H9 (cell line): ENCODE data around the gene LCNL1. TPM values are rescaled to one million over a fixed set of nuclear protein-coding genes. Genes with fewer than 3 reads are reported as not detected.

Experiments
- DNase-seq: peaks from one replicate; pipeline ENCODE4 v3.0.0-alpha.2; 2017
- H2AFZ ChIP-seq: one replicate; pipeline ENCODE4 v1.6.1; 2013; ENCODE audit warnings: mild to moderate bottlenecking, low read length, control low read depth, moderate library complexity
- H2AK5ac ChIP-seq: 2 replicates; pipeline ENCODE4 v1.6.1; 2013; ENCODE audit warnings: low read length, control low read depth, mixed read lengths; ENCODE audit not compliant: insufficient read length
- H2BK120ac ChIP-seq: one replicate; pipeline ENCODE4 v1.6.1; 2013; ENCODE audit warnings: low read depth, mild to moderate bottlenecking, low read length, control low read depth, inconsistent platforms; ENCODE audit not compliant: poor library complexity, severe bottlenecking
- H2BK12ac ChIP-seq: 2 replicates; pipeline ENCODE4 v1.6.1; 2013; ENCODE audit warnings: low read length, control low read depth, mixed read lengths, low read depth; ENCODE audit not compliant: insufficient read length
- H2BK15ac ChIP-seq: 2 replicates; pipeline ENCODE4 v1.6.1; 2013; ENCODE audit warnings: low read depth, low read length, control low read depth
- H2BK20ac ChIP-seq: one replicate; pipeline ENCODE4 v1.6.1; 2013; ENCODE audit warnings: low read depth, mild to moderate bottlenecking, low read length, control low read depth, inconsistent platforms; ENCODE audit not compliant: poor library complexity, severe bottlenecking
- H2BK5ac ChIP-seq: 2 replicates; pipeline ENCODE4 v1.6.1; 2013; ENCODE audit warnings: low read length, control low read depth, mixed read lengths; ENCODE audit not compliant: insufficient read length
- H3K14ac ChIP-seq: 2 replicates; pipeline ENCODE4 v1.6.1; 2013; ENCODE audit warnings: low read length, control low read depth; ENCODE audit not compliant: insufficient read depth
- H3K18ac ChIP-seq: 2 replicates; pipeline ENCODE4 v1.6.1; 2013; ENCODE audit warnings: low read depth, mild to moderate bottlenecking, mixed read lengths, low read length, control low read depth; ENCODE audit not compliant: insufficient read length
- H3K23ac ChIP-seq: 2 replicates; pipeline ENCODE4 v1.6.1; 2013; ENCODE audit warnings: low read length, control low read depth, mixed read lengths, low read depth; ENCODE audit not compliant: insufficient read length
- H3K23me2 ChIP-seq: 2 replicates; pipeline ENCODE4 v1.6.1; 2013; ENCODE audit warnings: low read depth, mild to moderate bottlenecking, mixed read lengths, low read length, control low read depth; ENCODE audit not compliant: insufficient read length, poor library complexity, severe bottlenecking
- H3K27ac ChIP-seq: 2 replicates; pipeline ENCODE4 v1.5.1; 2013; ENCODE audit warnings: low read length, control low read depth, mixed read lengths, low read depth; ENCODE audit not compliant: insufficient read length
- H3K27me3 ChIP-seq: 2 replicates; pipeline ENCODE4 v1.6.1; 2013; ENCODE audit warnings: low read length, control low read depth, inconsistent platforms; ENCODE audit not compliant: insufficient read depth
- H3K4ac ChIP-seq: 2 replicates; pipeline ENCODE4 v1.6.1; 2013; ENCODE audit warnings: low read depth, mild to moderate bottlenecking, control low read depth, inconsistent platforms, low read length, moderate library complexity
- H3K4me1 ChIP-seq: 2 replicates; pipeline ENCODE4 v1.6.1; 2013; ENCODE audit warnings: low read length, control low read depth, inconsistent platforms; ENCODE audit not compliant: insufficient read depth
- H3K4me2 ChIP-seq: 2 replicates; pipeline ENCODE4 v1.6.1; 2013; ENCODE audit warnings: low read length, control low read depth, mixed read lengths; ENCODE audit not compliant: insufficient read length, insufficient read depth
- H3K56ac ChIP-seq: 2 replicates; pipeline ENCODE4 v1.6.1; 2013; ENCODE audit warnings: low read depth, mild to moderate bottlenecking, mixed read lengths, low read length, control low read depth; ENCODE audit not compliant: insufficient read length
- H3K79me1 ChIP-seq: 2 replicates; pipeline ENCODE4 v1.6.1; 2013; ENCODE audit warnings: low read depth, mild to moderate bottlenecking, moderate library complexity, low read length, control low read depth, inconsistent platforms; ENCODE audit not compliant: insufficient read depth, poor library complexity, severe bottlenecking
- H3K79me2 ChIP-seq: 2 replicates; pipeline ENCODE4 v1.6.1; 2013; ENCODE audit warnings: low read length, control low read depth, inconsistent platforms; ENCODE audit not compliant: insufficient read depth
- H3K9ac ChIP-seq: 2 replicates; pipeline ENCODE4 v1.6.1; 2013; ENCODE audit warnings: low read length, control low read depth, mixed read lengths; ENCODE audit not compliant: insufficient read length; ENCODE audit errors: extremely low read depth
- H3K9me3 ChIP-seq: one replicate; pipeline ENCODE4 v1.6.1; 2013; ENCODE audit warnings: low read depth, low read length, inconsistent platforms; ENCODE audit not compliant: control insufficient read depth
- H3T11ph ChIP-seq: one replicate; pipeline ENCODE4 v1.6.1; 2013; ENCODE audit warnings: mild to moderate bottlenecking, low read length, control low read depth, inconsistent platforms
- H4K20me1 ChIP-seq: one replicate; pipeline ENCODE4 v1.6.1; 2013; ENCODE audit not compliant: control insufficient read depth, insufficient read length, insufficient read depth
- H4K5ac ChIP-seq: 2 replicates; pipeline ENCODE4 v1.6.1; 2013; ENCODE audit warnings: low read depth, mild to moderate bottlenecking, mixed read lengths, low read length, control low read depth; ENCODE audit not compliant: insufficient read length
- H4K8ac ChIP-seq: replicated peaks from 2 replicates; pipeline ENCODE4 v1.6.1; 2013; ENCODE audit warnings: low read length, control low read depth, mixed read lengths, low read depth; ENCODE audit not compliant: insufficient read length
- H4K91ac ChIP-seq: 2 replicates; pipeline ENCODE4 v1.6.1; 2013; ENCODE audit warnings: low read depth, mild to moderate bottlenecking, moderate library complexity, mixed read lengths, low read length, control low read depth; ENCODE audit not compliant: insufficient read length
- H3K27ac Mint-ChIP-seq, 3 experiments: 2 replicates in 2 of 3; 3 replicates in 1 of 3; pipeline ENCODE4 v1.8.0; 2020 to 2021; ENCODE audit warnings: mixed read lengths in 3 of 3, mild to moderate bottlenecking in 1 of 3, moderate library complexity in 1 of 3
- H3K27me3 Mint-ChIP-seq: 2 replicates; pipeline ENCODE4 v1.8.0; 2021; ENCODE audit warnings: low read depth, mild to moderate bottlenecking, moderate library complexity, mixed read lengths
- H3K36me3 Mint-ChIP-seq, 3 experiments: 2 replicates in 2 of 3; 3 replicates in 1 of 3; pipeline ENCODE4 v1.8.0; 2020 to 2021; ENCODE audit warnings: low read depth in 3 of 3, mixed read lengths in 3 of 3; ENCODE audit not compliant: insufficient read depth in 1 of 3
- H3K4me1 Mint-ChIP-seq, 2 experiments: 2 replicates each; pipeline ENCODE4 v1.8.0; 2020; ENCODE audit warnings: mixed read lengths in 2 of 2
- H3K4me3 Mint-ChIP-seq, 2 experiments: 2 replicates in 1 of 2; 3 replicates in 1 of 2; pipeline ENCODE4 v1.8.0; 2020 to 2021; ENCODE audit warnings: mild to moderate bottlenecking in 2 of 2, mixed read lengths in 2 of 2, moderate library complexity in 1 of 2
- H3K9me3 Mint-ChIP-seq, 2 experiments: 2 replicates in 1 of 2; 3 replicates in 1 of 2; pipeline ENCODE4 v1.8.0; 2020; ENCODE audit warnings: mild to moderate bottlenecking in 2 of 2, mixed read lengths in 2 of 2, moderate library complexity in 1 of 2
- WGBS: extraction: QIAGEN DNeasy Blood & Tissue Kit; methylation state at CpG from one replicate; pipeline ENCODE4 v1.1.7; 2013; ENCODE audit warnings: missing lambda C conversion rate, low lambda C conversion rate, mixed read lengths; ENCODE audit not compliant: insufficient read length; ENCODE audit errors: extremely low coverage; 5-methylcytosine and 5-hydroxymethylcytosine counted together
- total RNA-seq: library from RNA; stranded (reverse); gene quantifications from 2 replicates; pipeline ENCODE4 v1.2.1, GENCODE V29; 2021
- TF ChIP-seq, protein P1 (sequence below): fragments of 200-600 bp; sonication (generic); conservative IDR thresholded peaks from 3 replicates; pipeline ENCODE4 v1.8.0; 2021; ENCODE audit warnings: antibody characterized with exemption, mild to moderate bottlenecking

Gene LCNL1
- total RNA-seq, 1 experiment from 2014 or later: 0.20 TPM

GRCh38 chr9:137013571-137013940, 30.8 kb downstream of the LCNL1 start:
- no peak overlapping the region for H3K4me3 Mint-ChIP-seq
- Histone ChIP-seq H2BK15ac (no peak overlapping the region), H3K79me2 (no peaks in the 10 kb centered on the region), H4K5ac (no peak overlapping the region), H2AK5ac (no peak overlapping the region), H2BK5ac (no peak overlapping the region), H3K27me3 (no peaks in the 10 kb centered on the region), H2BK12ac (no peak overlapping the region), H3K4me1 (no peaks in the 10 kb centered on the region), H2BK120ac (no peak overlapping the region), H4K8ac (no peak overlapping the region), H3K27ac (no peak overlapping the region), H3K23ac (no peak overlapping the region), H3K9me3 (no peaks in the 10 kb centered on the region), H3K4ac (no peak overlapping the region), H3K79me1 (no peaks in the 10 kb centered on the region), H4K91ac (no peak overlapping the region), H3K4me2 (no peak overlapping the region), H3K18ac (no peak overlapping the region), H3K23me2 (no peaks in the 10 kb centered on the region), H3K56ac (no peak overlapping the region), H3K9ac (no peak overlapping the region), H3T11ph (no peak overlapping the region), H3K14ac (no peak overlapping the region), H4K20me1 (peaks cover 2% of the 10 kb centered on the region), H2BK20ac (no peak overlapping the region), H2AFZ (no peak overlapping the region)
- H3K27me3 Mint-ChIP-seq: no peaks in the 10 kb centered on the region; the same call in 1 of the 2 replicates
- DNase-seq: no peak
- no peaks in the 10 kb centered on the region for H3K9me3 Mint-ChIP-seq
- TF ChIP-seq, protein P1, sequence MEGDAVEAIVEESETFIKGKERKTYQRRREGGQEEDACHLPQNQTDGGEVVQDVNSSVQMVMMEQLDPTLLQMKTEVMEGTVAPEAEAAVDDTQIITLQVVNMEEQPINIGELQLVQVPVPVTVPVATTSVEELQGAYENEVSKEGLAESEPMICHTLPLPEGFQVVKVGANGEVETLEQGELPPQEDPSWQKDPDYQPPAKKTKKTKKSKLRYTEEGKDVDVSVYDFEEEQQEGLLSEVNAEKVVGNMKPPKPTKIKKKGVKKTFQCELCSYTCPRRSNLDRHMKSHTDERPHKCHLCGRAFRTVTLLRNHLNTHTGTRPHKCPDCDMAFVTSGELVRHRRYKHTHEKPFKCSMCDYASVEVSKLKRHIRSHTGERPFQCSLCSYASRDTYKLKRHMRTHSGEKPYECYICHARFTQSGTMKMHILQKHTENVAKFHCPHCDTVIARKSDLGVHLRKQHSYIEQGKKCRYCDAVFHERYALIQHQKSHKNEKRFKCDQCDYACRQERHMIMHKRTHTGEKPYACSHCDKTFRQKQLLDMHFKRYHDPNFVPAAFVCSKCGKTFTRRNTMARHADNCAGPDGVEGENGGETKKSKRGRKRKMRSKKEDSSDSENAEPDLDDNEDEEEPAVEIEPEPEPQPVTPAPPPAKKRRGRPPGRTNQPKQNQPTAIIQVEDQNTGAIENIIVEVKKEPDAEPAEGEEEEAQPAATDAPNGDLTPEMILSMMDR: no peak
- WGBS: no CpG with 5 or more reads among the region's 20 CpGs
- H3K36me3 Mint-ChIP-seq: peaks cover 4 to 13% (median 8%) of the 10 kb centered on the region in 3 experiments; a peak in 5 of 7 replicates
- H3K4me1 Mint-ChIP-seq: no peaks in the 10 kb centered on the region; a peak in 1 of 4 replicates
- no peak overlapping the region for H3K27ac Mint-ChIP-seq
